ENCODE data around the gene FRMD4A. TPM values are rescaled to one million over a fixed set of nuclear protein-coding genes. Genes with fewer than 3 reads are reported as not detected.
"Not testable (repeated sequence)": the region's sequence is repeated elsewhere in the genome, so short reads cannot be mapped to it uniquely, and the experiment has no call there.

FRMD4A gene
- total and polyA plus RNA-seq, 2 experiments from 2014 or later, result 11.9 to 17.5 TPM

DNA sequence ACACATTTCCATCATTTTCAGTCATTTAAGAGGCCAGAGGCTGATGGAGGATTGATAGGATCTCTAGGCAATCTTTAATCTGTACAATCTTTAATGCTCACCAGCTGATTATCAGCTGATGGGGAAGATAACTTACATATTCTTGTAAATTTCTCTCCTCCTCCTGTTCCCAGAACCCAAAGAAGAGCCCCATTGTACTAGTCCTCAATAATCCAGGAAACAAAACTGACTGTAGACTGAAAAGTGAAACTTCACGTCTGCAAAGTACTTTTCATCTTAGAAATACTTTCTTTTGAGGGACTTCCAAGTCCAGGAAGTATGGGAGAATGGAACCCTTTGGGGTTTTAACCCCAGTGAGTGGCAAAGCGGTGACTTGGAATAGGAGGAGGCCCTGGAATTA lies 283.3 kb downstream of the FRMD4A start:
- no peaks in the 10 kb centered on the region for H3K9me2 ChIP-seq (ENCODE audit: insufficient read depth)
- DNase-seq, result peak; percentile 39
- H3F3A ChIP-seq (ENCODE audit: insufficient read depth), result 0 out of 2 replicates have a peak, but pooled peaks cover 7% of the 10 kb centered on the region
- H3K36me3 ChIP-seq (ENCODE audit: low read depth), result no peaks in the 10 kb centered on the region
- peaks cover 5% of the 10 kb centered on the region for H3K4me1 ChIP-seq (ENCODE audit: insufficient read depth)
- no peak overlapping the region for H3K9ac ChIP-seq
- in situ Hi-C loops (cut with MboI), result no loop called here
- H2AFZ ChIP-seq, result peak overlapping the region; percentile 56
- H3K4me3 ChIP-seq, result no peak overlapping the region
- no peak overlapping the region for H3K4me2 ChIP-seq (ENCODE audit: unreplicated experiment)
- TF ChIP-seq EZH2 (IDR thresholded peaks at IDR 0.05; ENCODE audit: insufficient read depth, poor library complexity, severe bottlenecking) (no peak), EZH2phosphoT487 (IDR thresholded peaks at IDR 0.05; ENCODE audit: insufficient read depth, low read depth) (no peak)
- no peak overlapping the region for H3K27ac ChIP-seq
- H3K9me3 ChIP-seq (ENCODE audit: low read depth), result no peaks in the 10 kb centered on the region
- H3K27me3 ChIP-seq (replicated peaks; ENCODE audit: insufficient read depth), result no peaks in the 10 kb centered on the region
- H3K79me2 ChIP-seq (ENCODE audit: insufficient read depth), result no peaks in the 10 kb centered on the region
- 64 to 66% methylated on average over 2 of the region's 2 CpGs for WGBS, 2 experiments (ENCODE audit: low coverage in 1 of 2, low lambda C conversion rate in 2 of 2, missing lambda C conversion rate in 2 of 2)
- H4K20me1 ChIP-seq (ENCODE audit: insufficient read depth), result no peaks in the 10 kb centered on the region

DNA sequence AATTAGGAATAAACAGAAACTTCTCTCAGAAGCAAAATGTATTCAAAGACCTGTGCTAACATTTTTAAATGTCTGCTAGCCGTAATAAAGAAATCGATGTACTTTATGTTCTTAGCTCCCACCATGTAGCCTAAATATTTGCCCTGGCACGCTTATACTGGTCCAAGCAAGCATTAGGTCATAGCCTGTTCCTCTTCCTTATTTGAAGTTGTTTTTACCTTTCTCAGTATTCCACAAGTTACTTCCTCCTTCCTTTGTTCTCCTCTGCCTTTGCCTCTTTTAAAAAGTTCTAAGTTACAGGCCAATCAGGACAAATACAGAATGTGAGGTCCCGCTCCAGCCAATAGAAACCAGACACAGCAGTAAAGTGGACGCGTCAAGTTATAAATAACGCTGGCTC lies 288.7 kb downstream of the FRMD4A start:
- H4K20me1 ChIP-seq (ENCODE audit: insufficient read depth); H3K36me3 ChIP-seq (ENCODE audit: low read depth); H3K4me3 ChIP-seq; H3K4me2 ChIP-seq (ENCODE audit: unreplicated experiment); DNase-seq; H3K9me2 ChIP-seq (ENCODE audit: insufficient read depth); in situ Hi-C loops (cut with MboI); H3K27me3 ChIP-seq (replicated peaks; ENCODE audit: insufficient read depth); H3K9me3 ChIP-seq (ENCODE audit: low read depth); H3K79me2 ChIP-seq (ENCODE audit: insufficient read depth); H2AFZ ChIP-seq: not testable (repeated sequence)
- Histone ChIP-seq H3F3A (ENCODE audit: insufficient read depth) (peaks cover 23% of the 10 kb centered on the region), H3K9ac (peak overlapping the region; percentile 51; the same call in 1 of the 2 replicates), H3K4me1 (ENCODE audit: insufficient read depth) (peaks cover 29% of the 10 kb centered on the region), H3K27ac (0 out of 2 replicates have a peak overlapping the region, but pooled peaks have one; percentile 76)
- WGBS, 2 experiments (ENCODE audit: low coverage in 1 of 2, low lambda C conversion rate in 2 of 2, missing lambda C conversion rate in 2 of 2), result 94 to 98% methylated on average over 7 of the region's 7 CpGs

DNA sequence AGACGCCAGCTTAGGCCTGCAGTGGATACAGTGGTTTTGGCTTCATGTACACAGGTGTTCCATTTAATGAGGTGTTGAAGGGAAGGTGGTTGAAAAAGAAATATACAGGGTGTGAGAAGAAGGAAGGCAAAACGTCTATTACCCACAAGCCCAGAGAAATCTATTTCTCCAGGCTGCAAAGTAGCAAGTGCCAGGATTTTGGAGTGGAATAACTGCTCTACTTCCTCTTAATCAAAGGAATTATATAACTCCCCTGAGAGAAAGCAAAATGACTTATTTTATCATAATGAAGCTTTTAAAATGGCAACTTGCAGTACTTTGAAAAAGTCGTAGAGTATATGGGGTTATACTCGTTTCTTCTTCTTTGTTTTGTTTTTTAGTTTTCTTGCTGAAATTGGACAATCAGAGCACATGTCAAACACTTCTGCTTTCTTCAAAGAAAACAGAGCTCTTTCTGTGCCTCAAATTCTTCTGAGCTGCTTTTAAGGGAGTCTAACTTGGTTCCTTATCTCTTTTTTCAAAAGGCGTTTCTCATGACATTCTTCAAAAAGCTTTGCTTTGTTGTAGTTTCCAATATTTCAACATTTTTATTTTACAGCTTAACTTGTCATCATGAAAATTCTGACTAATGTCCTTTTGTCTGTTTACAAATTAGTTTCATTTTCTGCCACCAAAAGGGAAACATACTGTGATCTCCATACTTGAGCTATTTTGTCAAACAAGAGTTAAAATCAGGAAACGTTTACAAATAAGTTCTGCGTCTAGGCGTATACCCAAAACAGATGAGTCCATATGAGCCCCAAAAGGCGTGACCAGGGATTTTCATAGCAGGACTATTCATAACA lies 289.7 kb downstream of the FRMD4A start:
- Histone ChIP-seq H3K9ac (peak overlapping the region; percentile 51), H3F3A (ENCODE audit: insufficient read depth) (peaks cover 23% of the 10 kb centered on the region), H3K4me2 (ENCODE audit: unreplicated experiment) (peak overlapping the region; percentile 74), H3K9me3 (ENCODE audit: low read depth) (no peaks in the 10 kb centered on the region), H3K9me2 (ENCODE audit: insufficient read depth) (no peaks in the 10 kb centered on the region), H4K20me1 (ENCODE audit: insufficient read depth) (no peaks in the 10 kb centered on the region), H2AFZ (peak overlapping the region; percentile 37), H3K4me3 (peak overlapping the region; percentile 14), H3K36me3 (ENCODE audit: low read depth) (no peaks in the 10 kb centered on the region), H3K79me2 (ENCODE audit: insufficient read depth) (no peaks in the 10 kb centered on the region), H3K27me3 (replicated peaks; ENCODE audit: insufficient read depth) (no peaks in the 10 kb centered on the region), H3K4me1 (ENCODE audit: insufficient read depth) (peaks cover 29% of the 10 kb centered on the region), H3K27ac (peak overlapping the region; percentile 76)
- WGBS, 2 experiments (ENCODE audit: low coverage in 1 of 2, low lambda C conversion rate in 2 of 2, missing lambda C conversion rate in 2 of 2), result 23 to 28% methylated on average over 9 of the region's 9 CpGs
- DNase-seq, result peak; percentile 69
- TF ChIP-seq EZH2phosphoT487 (IDR thresholded peaks at IDR 0.05; ENCODE audit: insufficient read depth, low read depth), result 0 out of 2 replicates have a peak, but pooled peaks have one; percentile 58
- TF ChIP-seq EZH2 (IDR thresholded peaks at IDR 0.05; ENCODE audit: insufficient read depth, poor library complexity, severe bottlenecking), result no peak
- in situ Hi-C loops (cut with MboI), result no loop called here

DNA sequence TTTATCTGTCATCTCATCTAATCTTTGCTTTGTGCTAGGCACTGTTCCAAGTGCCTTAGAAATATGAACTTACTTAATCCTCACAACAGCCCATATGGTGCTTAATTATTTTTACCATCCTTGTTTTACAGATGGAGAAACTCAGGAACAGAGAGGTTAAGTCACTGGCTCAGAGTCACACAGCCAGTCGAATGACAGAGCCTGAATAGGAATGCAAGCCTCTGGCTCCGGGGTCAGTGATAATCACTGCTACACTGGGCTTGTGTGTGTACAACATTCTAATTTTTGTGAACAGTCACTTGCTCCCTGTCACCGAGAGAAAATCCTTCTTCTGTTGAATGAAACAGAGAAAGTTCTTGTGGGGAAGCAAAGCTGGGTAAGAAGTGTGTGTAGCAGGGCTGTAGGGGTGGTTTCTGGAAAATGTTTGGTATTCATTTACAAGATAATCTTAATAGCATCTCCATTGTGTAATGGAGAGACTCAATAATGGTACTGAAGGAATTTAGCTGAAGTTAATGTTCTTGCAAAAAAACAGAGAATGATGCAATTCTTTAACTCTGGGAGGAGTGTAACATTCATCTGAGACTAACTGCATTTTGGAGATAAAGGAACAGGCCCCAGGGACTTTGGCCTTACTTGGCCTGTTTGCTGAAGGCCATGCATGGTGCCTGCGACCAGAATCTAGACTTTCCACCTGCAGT lies 290.6 kb downstream of the FRMD4A start:
- no peaks in the 10 kb centered on the region for H3K79me2 ChIP-seq (ENCODE audit: insufficient read depth)
- H2AFZ ChIP-seq, result peak overlapping the region; percentile 37
- H3K9me2 ChIP-seq (ENCODE audit: insufficient read depth), result no peaks in the 10 kb centered on the region
- no peaks in the 10 kb centered on the region for H3K27me3 ChIP-seq (replicated peaks; ENCODE audit: insufficient read depth)
- peak; percentile 88 for DNase-seq
- TF ChIP-seq EZH2phosphoT487 (IDR thresholded peaks at IDR 0.05; ENCODE audit: insufficient read depth, low read depth) (no peak), EZH2 (IDR thresholded peaks at IDR 0.05; ENCODE audit: insufficient read depth, poor library complexity, severe bottlenecking) (no peak)
- peak overlapping the region; percentile 74 for H3K4me2 ChIP-seq (ENCODE audit: unreplicated experiment)
- H3K4me3 ChIP-seq, result peak overlapping the region; percentile 31
- no peaks in the 10 kb centered on the region for H4K20me1 ChIP-seq (ENCODE audit: insufficient read depth)
- H3F3A ChIP-seq (ENCODE audit: insufficient read depth), result peaks cover 23% of the 10 kb centered on the region
- H3K9ac ChIP-seq, result peak overlapping the region; percentile 51
- WGBS, 2 experiments (ENCODE audit: low coverage in 1 of 2, low lambda C conversion rate in 2 of 2, missing lambda C conversion rate in 2 of 2), result 23 to 25% methylated on average over 4 of the region's 4 CpGs
- H3K9me3 ChIP-seq (ENCODE audit: low read depth), result no peaks in the 10 kb centered on the region
- peak overlapping the region; percentile 76 for H3K27ac ChIP-seq
- in situ Hi-C loops (cut with MboI), result no loop called here
- H3K36me3 ChIP-seq (ENCODE audit: low read depth), result no peaks in the 10 kb centered on the region
- peaks cover 29% of the 10 kb centered on the region for H3K4me1 ChIP-seq (ENCODE audit: insufficient read depth)
